Endothelial cell of umbilical vein (primary cell): ENCODE measurements around the gene KIF3B. TPM values are rescaled to one million over a fixed set of nuclear protein-coding genes. Genes with fewer than 3 reads are reported as not detected.

Experiments used
- BruUV-seq: library from RNA; stranded (reverse); fragments of 400-500 nt; replicated peaks from 2 replicates; lab custom pipeline; 2021; lab: Mats Ljungman, UMichigan
- CTCF ChIA-PET: fragments of 300-600, 350-600 bp; sonication (Branson Sonifier 250); formaldehyde crosslinking; loops from one replicate; lab custom pipeline; 2021; ENCODE audit warnings: antibody characterized with exemption, inconsistent platforms; lab: Charles Lee
- POLR2A ChIA-PET: fragments of 300-600, 350-600 bp; sonication (Branson Sonifier 250); formaldehyde crosslinking; loops from one replicate; lab custom pipeline; 2021; ENCODE audit warnings: antibody characterized with exemption, inconsistent platforms; lab: Charles Lee
- DNase-seq: peaks from one replicate; pipeline ENCODE4 v3.0.0-alpha.2; 2011; ENCODE audit warnings: low read depth, low spot score
- FAIRE-seq: peaks from 2 replicates; lab custom pipeline; 2011; peaks lifted over from hg19 to GRCh38; lab: Jason Lieb, UNC
- H2AFZ ChIP-seq: 2 replicates; pipeline ENCODE4 v1.6.0; 2012; ENCODE audit warnings: low read depth, low read length, control low read depth, inconsistent platforms
- H3K27ac ChIP-seq: 2 replicates; pipeline ENCODE4 v1.5.1; 2011; ENCODE audit warnings: low read depth, mild to moderate bottlenecking, control low read depth, low read length, moderate library complexity; ENCODE audit not compliant: insufficient read depth
- H3K27me3 ChIP-seq, 2 experiments: 2 replicates each; pipeline versions ENCODE4 v1.6.0 to v1.6.1; 2011; ENCODE audit warnings: low read length in 2 of 2, mixed read lengths in 1 of 2; ENCODE audit not compliant: control insufficient read depth in 2 of 2, insufficient read depth in 2 of 2
- H3K36me3 ChIP-seq, 2 experiments: 2 replicates in 1 of 2; 3 replicates in 1 of 2; pipeline ENCODE4 v1.5.1; 2011; ENCODE audit warnings: low read length in 2 of 2, mild to moderate bottlenecking in 1 of 2, moderate library complexity in 1 of 2; ENCODE audit not compliant: control insufficient read depth in 2 of 2, insufficient read depth in 2 of 2; ENCODE audit errors: extremely low read depth in 1 of 2
- H3K4me1 ChIP-seq: 3 replicates; pipeline ENCODE4 v1.5.1; 2011; ENCODE audit warnings: mild to moderate bottlenecking, low read length; ENCODE audit not compliant: control insufficient read depth, insufficient read depth; ENCODE audit errors: extremely low read depth
- H3K4me2 ChIP-seq: 2 replicates; pipeline ENCODE4 v1.6.1; 2011; ENCODE audit warnings: low read length, control low read depth, mixed read lengths; ENCODE audit not compliant: insufficient read depth
- H3K4me3 ChIP-seq, 3 experiments: fragments of 200-600 bp in 1 of 3; sonication (generic), shearing (Covaris generic) in 1 of 3; replicated peaks in 1 of 3; 2 replicates each; pipeline ENCODE4 v1.5.1; 2011 to 2016; ENCODE audit warnings: control low read depth in 3 of 3, low read length in 3 of 3, mild to moderate bottlenecking in 2 of 3, inconsistent platforms in 1 of 3, low read depth in 1 of 3, moderate library complexity in 1 of 3; ENCODE audit not compliant: insufficient read depth in 1 of 3
- H3K79me2 ChIP-seq: 2 replicates; pipeline ENCODE4 v1.6.0; 2012; ENCODE audit warnings: low read length, inconsistent platforms; ENCODE audit not compliant: control insufficient read depth, insufficient read depth
- H3K9ac ChIP-seq: replicated peaks from 2 replicates; pipeline ENCODE3; 2011; ENCODE audit warnings: low read length, control low read depth; ENCODE audit not compliant: insufficient read depth; ENCODE audit errors: extremely low read depth
- H3K9me1 ChIP-seq: replicated peaks from 3 replicates; pipeline ENCODE4 v1.6.0; 2011; ENCODE audit warnings: mild to moderate bottlenecking, low read length; ENCODE audit not compliant: control insufficient read depth, insufficient read depth; ENCODE audit errors: extremely low read depth
- H3K9me3 ChIP-seq: replicated peaks from 2 replicates; pipeline ENCODE4 v1.5.1; 2012; ENCODE audit warnings: low read length, inconsistent platforms; ENCODE audit not compliant: control insufficient read depth, insufficient read depth
- H4K20me1 ChIP-seq: replicated peaks from 2 replicates; pipeline ENCODE3; 2011; ENCODE audit warnings: mild to moderate bottlenecking, low read length; ENCODE audit not compliant: control insufficient read depth, insufficient read depth; ENCODE audit errors: extremely low read depth
- EZH2 ChIP-seq: IDR thresholded peaks from 2 replicates; pipeline ENCODE4 v1.6.1; 2012; ENCODE audit warnings: borderline replicate concordance, low read depth, mild to moderate bottlenecking, moderate library complexity, low read length, inconsistent platforms; ENCODE audit not compliant: severe bottlenecking
- FOS ChIP-seq: IDR thresholded peaks from 2 replicates; pipeline ENCODE4 v1.6.1; 2011; ENCODE audit warnings: mild to moderate bottlenecking, low read length, moderate library complexity, borderline replicate concordance; ENCODE audit not compliant: insufficient read depth
- GATA2 ChIP-seq: IDR thresholded peaks from 2 replicates; pipeline ENCODE4 v1.7.0; 2011; ENCODE audit warnings: low read depth, mild to moderate bottlenecking, moderate library complexity, mixed read lengths, low read length; ENCODE audit not compliant: insufficient read length, insufficient read depth
- JUN ChIP-seq: IDR thresholded peaks from 2 replicates; pipeline ENCODE4 v1.6.1; 2011; ENCODE audit warnings: borderline replicate concordance, low read depth; ENCODE audit not compliant: insufficient read length, insufficient read depth
- MAX ChIP-seq: IDR thresholded peaks from 2 replicates; pipeline ENCODE4 v1.6.1; 2011; ENCODE audit not compliant: insufficient read depth, insufficient read length
- MYC ChIP-seq: IDR thresholded peaks from one replicate; pipeline ENCODE4 v1.6.1; 2011; ENCODE audit warnings: mild to moderate bottlenecking, low read depth, low read length
- POLR2A ChIP-seq: IDR thresholded peaks from 2 replicates; pipeline ENCODE4 v1.6.1; 2012; ENCODE audit warnings: low read depth, mild to moderate bottlenecking, control low read depth, low read length
- POLR2AphosphoS5 ChIP-seq: IDR thresholded peaks from 2 replicates; pipeline ENCODE4 v1.6.1; 2012; ENCODE audit warnings: low read depth, mild to moderate bottlenecking, control low read depth, low read length, moderate library complexity; ENCODE audit not compliant: insufficient read depth
- dilution Hi-C: fragments of 300-500 bp; cut with MboI; formaldehyde crosslinking; loops from one replicate; pipeline ENCODE4 v1.15.0; 2019; ENCODE audit warnings: low sequenced_read_pairs; ENCODE audit not compliant: extremely low pct_ligation_motif_present
- intact Hi-C: fragments of 100-400 bp; cut with micrococcal nuclease; formaldehyde crosslinking; loops from one replicate; pipeline ENCODE4 v1.10.0; 2022
- polyA plus RNA-seq, 4 experiments: library from polyadenylated mRNA; depleted of rRNA in 3 of 4; stranded (reverse) in 3 of 4; unstranded in 1 of 4; fragments of >200 nt; gene quantifications; 2 replicates each; pipeline versions ENCODE4 v1.2.1 to v1.2.3, GENCODE V29; 2011 to 2012; ENCODE audit warnings: missing spikeins in 1 of 4
- total RNA-seq: library from RNA; stranded (reverse); gene quantifications from 2 replicates; pipeline ENCODE4 v1.2.3, GENCODE V29; 2021
- TF ChIP-seq, protein P1 (sequence below), 2 donors: IDR thresholded peaks; 1 replicate in 1 of 2; 2 replicates in 1 of 2; pipeline ENCODE4 v1.5.1; 2011; ENCODE audit warnings: low read length in 2 of 2, mild to moderate bottlenecking in 2 of 2, moderate library complexity in 2 of 2, control low read depth in 1 of 2, inconsistent platforms in 1 of 2, low read depth in 1 of 2; ENCODE audit not compliant: insufficient read depth in 1 of 2; ENCODE audit errors: extremely low read depth in 1 of 2

KIF3B gene
- total and polyA plus RNA-seq, 2 donors (not counting 3 experiments of a cell fraction or from before 2014, with no cell fraction given), result 14.5 to 25.1 TPM

- ChIA-PET POLR2A (no interaction called here), CTCF (interaction anchor here (1.3 kb wide), 1 partner anchor 10 kb away, joined by 5 read pairs; no protein-coding TSS in a partner anchor)
- Histone ChIP-seq H3K27ac (no peak overlapping the region), H3K4me2 (no peak overlapping the region), H3K27me3 (no peaks in the 10 kb centered on the region), H3K9me3 (no peaks in the 10 kb centered on the region), H3K4me3 (no peak overlapping the region), H2AFZ (no peak overlapping the region), H4K20me1 (peaks cover 11% of the 10 kb centered on the region), H3K36me3 (peaks cover 3 to 13% of the 10 kb centered on the region in 2 experiments), H3K9ac (no peak overlapping the region), H3K4me1 (peaks cover 3% of the 10 kb centered on the region), H3K79me2 (peaks cover 88% of the 10 kb centered on the region), H3K9me1 (no peaks in the 10 kb centered on the region)
- DNase-seq (no peak), FAIRE-seq (no peak)
- BruUV-seq, result no TSS peak
- dilution Hi-C loops, result no loop called here
- TF ChIP-seq MYC (no peak), MAX (no peak), POLR2A (no peak), EZH2 (no peak)
- intact Hi-C loops, result loop anchor here (5.0 kb wide), 1 partner anchor 34 kb away; no protein-coding TSS in a partner anchor
Measured at GRCh38 chr20:32368323-32368722, 90.9 kb downstream of the KIF3B start.

DNA sequence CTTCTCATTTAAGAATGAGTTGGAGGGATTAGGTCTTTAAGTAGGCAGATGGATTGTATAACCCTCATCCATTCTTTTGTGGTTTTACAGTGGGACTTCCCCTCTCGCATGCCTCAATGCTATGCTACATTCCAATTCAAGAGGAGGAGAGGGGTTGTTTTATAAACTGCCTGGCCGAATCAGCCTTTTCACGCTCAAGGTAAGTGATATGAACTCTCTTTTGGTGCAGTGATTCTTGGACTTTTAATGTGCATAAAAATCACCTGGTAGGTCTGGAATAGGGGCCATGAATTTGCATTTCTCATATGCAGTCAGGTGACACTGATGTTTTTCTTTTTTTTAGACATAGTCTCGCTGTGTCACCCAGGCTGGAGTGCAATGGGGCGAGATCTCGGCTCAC, 91.5 kb downstream of the KIF3B start:
- ChIA-PET POLR2A (interaction anchor here (0.7 kb wide), 1 partner anchor 62 kb away, joined by 4 read pairs; no protein-coding TSS in a partner anchor), CTCF (no interaction called here)
- H4K20me1 ChIP-seq, result peaks cover 8% of the 10 kb centered on the region
- peaks cover 3% of the 10 kb centered on the region for H3K4me1 ChIP-seq
- DNase-seq (no peak), FAIRE-seq (no peak)
- H3K4me3 ChIP-seq, result no peak overlapping the region
- H3K79me2 ChIP-seq, result peaks cover 86% of the 10 kb centered on the region
- no TSS peak for BruUV-seq
- no peaks in the 10 kb centered on the region for H3K27me3 ChIP-seq
- H3K27ac ChIP-seq, result no peak overlapping the region
- dilution Hi-C loops (no loop called here), intact Hi-C loops (loop anchor here (5.0 kb wide), 1 partner anchor 33 kb away; no protein-coding TSS in a partner anchor)
- H3K4me2 ChIP-seq, result no peak overlapping the region
- peaks cover 3 to 13% of the 10 kb centered on the region in 2 experiments for H3K36me3 ChIP-seq
- H3K9me1 ChIP-seq, result no peaks in the 10 kb centered on the region
- no peak overlapping the region for H3K9ac ChIP-seq
- no peak overlapping the region for H2AFZ ChIP-seq
- TF ChIP-seq POLR2AphosphoS5 (no peak), JUN (no peak), MAX (no peak), MYC (no peak), EZH2 (no peak), POLR2A (no peak), GATA2 (no peak), FOS (no peak)
- TF ChIP-seq, protein P1, sequence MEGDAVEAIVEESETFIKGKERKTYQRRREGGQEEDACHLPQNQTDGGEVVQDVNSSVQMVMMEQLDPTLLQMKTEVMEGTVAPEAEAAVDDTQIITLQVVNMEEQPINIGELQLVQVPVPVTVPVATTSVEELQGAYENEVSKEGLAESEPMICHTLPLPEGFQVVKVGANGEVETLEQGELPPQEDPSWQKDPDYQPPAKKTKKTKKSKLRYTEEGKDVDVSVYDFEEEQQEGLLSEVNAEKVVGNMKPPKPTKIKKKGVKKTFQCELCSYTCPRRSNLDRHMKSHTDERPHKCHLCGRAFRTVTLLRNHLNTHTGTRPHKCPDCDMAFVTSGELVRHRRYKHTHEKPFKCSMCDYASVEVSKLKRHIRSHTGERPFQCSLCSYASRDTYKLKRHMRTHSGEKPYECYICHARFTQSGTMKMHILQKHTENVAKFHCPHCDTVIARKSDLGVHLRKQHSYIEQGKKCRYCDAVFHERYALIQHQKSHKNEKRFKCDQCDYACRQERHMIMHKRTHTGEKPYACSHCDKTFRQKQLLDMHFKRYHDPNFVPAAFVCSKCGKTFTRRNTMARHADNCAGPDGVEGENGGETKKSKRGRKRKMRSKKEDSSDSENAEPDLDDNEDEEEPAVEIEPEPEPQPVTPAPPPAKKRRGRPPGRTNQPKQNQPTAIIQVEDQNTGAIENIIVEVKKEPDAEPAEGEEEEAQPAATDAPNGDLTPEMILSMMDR (IDR thresholded peaks at IDR 0.05; ENCODE audit: extremely low read depth in 1 of 2, insufficient read depth in 1 of 2, low read depth in 1 of 2, low read length in 2 of 2), result no peak
- H3K9me3 ChIP-seq, result no peaks in the 10 kb centered on the region
